Epithelial cell of proximal tubule (primary cell): ENCODE measurements around the gene UQCRQ. TPM values are rescaled to one million over a fixed set of nuclear protein-coding genes. Genes with fewer than 3 reads are reported as not detected.
A peak's percentile ranks its signal among the peaks of the same experiment; 100 is the strongest.

Experiments used
- DNase-seq: peaks from one replicate; pipeline ENCODE4 v3.0.0-alpha.2; 2011; ENCODE audit warnings: low read depth
- H3K4me3 ChIP-seq: 2 replicates; pipeline ENCODE4 v1.5.1; 2011; ENCODE audit warnings: low read depth, mild to moderate bottlenecking, low read length
- total RNA-seq: library from RNA; depleted of rRNA; stranded (reverse); fragments of >200 nt; gene quantifications from 2 replicates; pipeline ENCODE4 v1.2.3, GENCODE V29; 2015
- TF ChIP-seq, protein P1 (sequence below): conservative IDR thresholded peaks from 2 replicates; pipeline ENCODE4 v1.5.1; 2012; ENCODE audit warnings: low read depth, mild to moderate bottlenecking, low read length

UQCRQ gene
- 288 and 304 TPM in 2 replicates for total RNA-seq

DNA sequence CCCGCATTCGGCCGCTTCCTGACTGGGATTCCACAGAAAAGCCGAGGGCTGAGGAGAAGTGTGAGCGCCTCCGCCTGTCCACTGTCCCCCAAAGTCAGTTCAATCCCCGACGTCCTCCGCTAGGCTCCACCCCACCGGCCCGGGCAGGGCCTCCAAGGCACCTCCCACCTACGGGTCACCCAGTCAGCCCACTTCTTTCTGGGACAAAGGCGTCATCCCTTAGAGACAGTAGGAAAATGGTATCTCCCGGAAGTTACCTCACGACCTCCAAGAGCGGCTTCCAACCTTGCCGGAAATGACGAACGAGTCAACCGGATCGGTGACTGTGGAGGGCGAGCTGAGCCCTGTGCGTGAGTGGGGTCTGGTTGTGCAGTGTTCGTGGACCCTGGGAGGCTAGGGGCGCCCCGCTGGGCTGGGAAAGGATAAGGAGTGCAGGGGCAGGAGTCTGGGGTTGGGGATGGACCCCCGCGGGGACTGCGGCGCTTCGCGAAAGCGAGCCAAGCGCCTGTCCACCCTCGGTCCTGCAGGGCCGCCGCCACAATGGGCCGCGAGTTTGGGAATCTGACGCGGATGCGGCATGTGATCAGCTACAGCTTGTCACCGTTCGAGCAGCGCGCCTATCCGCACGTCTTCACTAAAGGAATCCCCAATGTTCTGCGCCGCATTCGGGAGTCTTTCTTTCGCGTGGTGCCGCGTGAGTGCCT, at the start of gene UQCRQ, which contains the start of gene GDF9:
Gene UQCRQ (plus strand): TSS at position 301 of the 704 bp plus-strand sequence. CDS start 240 bp downstream, at position 541.
Gene GDF9 (minus strand): TSS at position 128 of the 704 bp plus-strand sequence. CDS start 1,936 bp downstream, outside the sequence.
- peak within 1 kb of the TSS; percentile 86 for H3K4me3 ChIP-seq
- peak; percentile 99 for DNase-seq
- TF ChIP-seq, protein P1, sequence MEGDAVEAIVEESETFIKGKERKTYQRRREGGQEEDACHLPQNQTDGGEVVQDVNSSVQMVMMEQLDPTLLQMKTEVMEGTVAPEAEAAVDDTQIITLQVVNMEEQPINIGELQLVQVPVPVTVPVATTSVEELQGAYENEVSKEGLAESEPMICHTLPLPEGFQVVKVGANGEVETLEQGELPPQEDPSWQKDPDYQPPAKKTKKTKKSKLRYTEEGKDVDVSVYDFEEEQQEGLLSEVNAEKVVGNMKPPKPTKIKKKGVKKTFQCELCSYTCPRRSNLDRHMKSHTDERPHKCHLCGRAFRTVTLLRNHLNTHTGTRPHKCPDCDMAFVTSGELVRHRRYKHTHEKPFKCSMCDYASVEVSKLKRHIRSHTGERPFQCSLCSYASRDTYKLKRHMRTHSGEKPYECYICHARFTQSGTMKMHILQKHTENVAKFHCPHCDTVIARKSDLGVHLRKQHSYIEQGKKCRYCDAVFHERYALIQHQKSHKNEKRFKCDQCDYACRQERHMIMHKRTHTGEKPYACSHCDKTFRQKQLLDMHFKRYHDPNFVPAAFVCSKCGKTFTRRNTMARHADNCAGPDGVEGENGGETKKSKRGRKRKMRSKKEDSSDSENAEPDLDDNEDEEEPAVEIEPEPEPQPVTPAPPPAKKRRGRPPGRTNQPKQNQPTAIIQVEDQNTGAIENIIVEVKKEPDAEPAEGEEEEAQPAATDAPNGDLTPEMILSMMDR = peak; percentile 38

DNA sequence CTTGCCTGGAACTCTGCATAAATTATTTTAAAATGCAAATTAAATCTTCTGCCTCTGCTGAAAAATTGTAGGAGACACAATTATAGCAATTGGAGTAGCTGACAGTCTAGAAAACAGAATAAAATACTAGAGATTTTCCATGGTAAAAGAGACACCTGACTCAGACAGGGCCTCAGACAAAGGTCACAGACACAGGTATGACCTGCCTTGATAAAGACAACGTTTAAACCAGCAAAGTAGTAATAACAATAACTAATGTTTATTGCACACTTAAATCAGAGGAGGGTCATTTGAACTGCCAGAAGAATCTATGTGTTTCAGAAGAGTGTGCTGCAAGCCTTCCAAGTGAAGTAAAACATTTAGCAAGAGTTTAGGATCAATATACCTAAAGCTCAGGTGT, 49.4 kb upstream of the UQCRQ start:
- TF ChIP-seq, protein P1 = no peak
- no peak overlapping the region for H3K4me3 ChIP-seq
- no peak for DNase-seq

DNA sequence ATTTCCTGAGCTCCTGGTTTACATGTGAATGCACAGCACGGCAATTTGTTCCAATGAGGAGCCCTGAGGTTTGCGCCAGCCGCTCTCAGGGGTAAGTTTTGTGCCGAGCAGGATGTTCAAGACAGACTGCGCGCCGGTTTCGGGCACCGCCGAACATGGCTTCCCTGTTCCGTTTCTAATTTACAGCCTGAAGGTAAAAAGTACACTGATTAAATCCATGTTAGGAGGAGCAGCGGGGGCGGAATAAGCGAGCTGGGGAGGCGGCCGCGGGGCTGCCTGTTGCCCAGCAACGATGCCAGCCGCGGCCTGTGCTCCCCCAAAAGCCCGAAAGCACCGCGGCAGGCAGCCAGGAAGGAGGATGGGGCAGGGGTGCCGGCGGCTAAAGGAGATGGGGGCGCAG, 47.0 kb upstream of the UQCRQ start:
- H3K4me3 ChIP-seq = peak overlapping the region; percentile 11
- TF ChIP-seq, protein P1 = no peak
- no peak for DNase-seq

DNA sequence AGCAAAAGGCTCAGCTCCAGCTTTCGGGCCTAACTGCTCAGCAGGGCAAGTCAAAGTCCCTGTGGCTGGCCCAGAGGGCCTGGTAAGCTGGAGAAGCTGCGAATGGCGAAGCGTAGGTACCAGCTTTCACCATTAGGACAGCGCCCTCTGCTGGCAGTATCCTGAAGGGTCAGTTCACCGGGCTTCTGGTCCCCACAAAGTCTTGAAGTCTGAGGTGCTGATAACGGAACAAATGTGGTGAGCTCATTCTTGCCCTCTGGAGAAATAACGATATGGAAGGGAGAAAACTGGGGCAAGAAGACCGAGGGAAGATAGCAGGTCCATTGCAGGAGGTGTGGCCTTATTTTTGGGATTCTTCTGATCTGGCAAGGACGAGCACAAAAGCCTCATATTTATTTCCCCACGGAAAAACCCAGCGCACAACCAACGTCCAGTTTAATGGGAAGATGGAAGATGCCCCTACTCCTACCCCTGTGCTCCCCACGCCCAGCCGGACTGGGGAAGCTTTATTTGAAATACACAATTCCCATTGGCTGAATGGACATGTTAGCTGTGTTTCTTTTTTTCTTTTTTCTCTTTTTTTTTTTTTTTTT, 46.2 kb upstream of the UQCRQ start:
- H3K4me3 ChIP-seq = no peak overlapping the region
- TF ChIP-seq, protein P1 = peak; percentile 92

DNA sequence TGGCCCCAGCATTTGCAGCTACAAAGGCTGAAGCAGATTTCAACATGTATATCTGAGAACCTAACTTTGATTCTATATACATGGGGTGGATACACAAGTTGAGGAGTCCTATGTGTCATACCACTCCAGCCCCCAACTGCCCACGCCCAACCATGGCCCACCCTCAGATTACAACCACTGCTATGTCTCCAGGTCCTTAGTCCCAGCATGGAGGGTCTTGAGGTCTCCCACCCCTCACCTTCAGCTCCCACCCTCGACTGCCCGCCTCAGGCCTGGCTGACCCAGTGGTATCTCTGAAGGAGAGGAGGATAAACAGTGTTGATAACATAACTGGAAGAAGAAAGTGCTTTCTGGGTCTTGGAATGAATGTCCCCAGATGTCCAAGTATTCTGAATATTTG, 45.1 kb upstream of the UQCRQ start:
- DNase-seq = no peak
- TF ChIP-seq, protein P1 = no peak

More for the DNA sequence above, 46.2 kb upstream of the UQCRQ start:
- DNase-seq = peak; percentile 53

DNA sequence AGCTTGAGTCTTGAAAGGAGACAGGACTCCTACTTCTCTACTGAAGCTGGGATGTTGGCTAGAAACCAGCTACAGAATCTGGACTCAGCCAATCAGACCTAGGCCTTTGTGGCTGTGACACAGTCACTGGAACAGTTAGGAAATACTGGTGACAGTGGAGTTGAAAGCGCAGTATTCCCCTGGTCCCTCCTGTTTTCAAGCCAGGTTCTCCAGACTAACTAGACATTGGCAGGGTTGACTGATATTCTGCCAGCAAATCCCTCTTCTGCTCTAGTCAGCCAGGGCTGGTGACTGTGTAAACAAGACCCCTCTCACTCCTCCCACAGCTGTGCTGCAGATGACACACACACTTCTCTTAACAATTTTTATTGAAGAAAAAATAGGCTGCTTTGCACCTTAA, 44.7 kb upstream of the UQCRQ start:
- H3K4me3 ChIP-seq = no peak overlapping the region
- no peak for DNase-seq
- TF ChIP-seq, protein P1 = no peak

More for the DNA sequence above, 45.1 kb upstream of the UQCRQ start:
- no peak overlapping the region for H3K4me3 ChIP-seq
